HG02678 (cell line): Measurements from ENCODE around the gene RAB44.
A peak's percentile ranks its signal among the peaks of the same experiment; 100 is the strongest.
"Not testable (repeated sequence)": the region's sequence is repeated elsewhere in the genome, so short reads cannot be mapped to it uniquely, and the experiment has no call there.

Experiments
- ATAC-seq: cut with Tn5 transposase; IDR thresholded peaks from one replicate; pipeline ENCODE4 v1.9.1; 2021; ENCODE audit warnings: mild to moderate bottlenecking, moderate library complexity; ENCODE audit not compliant: unreplicated experiment

The RAB44 gene, protein sequence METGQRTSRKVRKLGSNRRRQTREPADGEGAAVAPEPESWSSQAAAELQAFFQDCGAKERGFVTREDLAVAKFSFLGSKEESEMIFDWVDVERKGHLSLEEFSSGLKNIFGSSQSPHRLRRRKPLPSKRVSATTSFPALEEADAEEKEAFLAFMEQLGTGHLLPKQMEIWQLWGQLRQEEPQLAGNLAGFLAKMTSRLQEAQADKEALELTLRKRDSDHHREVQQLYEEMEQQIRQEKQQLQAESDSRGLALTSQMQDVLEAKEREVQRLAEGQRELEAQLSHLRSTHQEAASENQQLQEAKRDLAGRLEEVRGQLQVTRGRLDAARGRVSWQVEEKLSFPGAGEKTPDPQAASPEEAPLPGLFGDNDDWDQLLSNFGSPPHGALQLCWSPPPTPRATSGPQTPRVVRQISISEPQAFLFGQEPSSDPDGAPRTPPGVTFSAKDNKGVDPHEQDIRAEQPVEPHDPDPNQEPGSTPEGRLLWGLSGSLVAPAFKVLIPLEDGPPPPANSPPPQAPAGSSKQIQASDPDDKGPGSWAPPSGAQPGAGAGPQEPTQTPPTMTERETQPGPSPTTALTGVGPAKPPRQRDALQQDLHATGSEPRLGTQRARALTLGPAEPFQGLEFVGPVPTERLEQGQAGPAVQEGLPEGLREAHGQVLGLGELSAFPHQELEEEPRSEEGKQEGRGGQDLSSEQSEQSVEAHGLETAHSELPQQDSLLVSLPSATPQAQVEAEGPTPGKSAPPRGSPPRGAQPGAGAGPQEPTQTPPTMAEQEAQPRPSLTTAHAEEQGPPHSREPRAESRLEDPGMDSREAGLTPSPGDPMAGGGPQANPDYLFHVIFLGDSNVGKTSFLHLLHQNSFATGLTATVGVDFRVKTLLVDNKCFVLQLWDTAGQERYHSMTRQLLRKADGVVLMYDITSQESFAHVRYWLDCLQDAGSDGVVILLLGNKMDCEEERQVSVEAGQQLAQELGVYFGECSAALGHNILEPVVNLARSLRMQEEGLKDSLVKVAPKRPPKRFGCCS

DNA sequence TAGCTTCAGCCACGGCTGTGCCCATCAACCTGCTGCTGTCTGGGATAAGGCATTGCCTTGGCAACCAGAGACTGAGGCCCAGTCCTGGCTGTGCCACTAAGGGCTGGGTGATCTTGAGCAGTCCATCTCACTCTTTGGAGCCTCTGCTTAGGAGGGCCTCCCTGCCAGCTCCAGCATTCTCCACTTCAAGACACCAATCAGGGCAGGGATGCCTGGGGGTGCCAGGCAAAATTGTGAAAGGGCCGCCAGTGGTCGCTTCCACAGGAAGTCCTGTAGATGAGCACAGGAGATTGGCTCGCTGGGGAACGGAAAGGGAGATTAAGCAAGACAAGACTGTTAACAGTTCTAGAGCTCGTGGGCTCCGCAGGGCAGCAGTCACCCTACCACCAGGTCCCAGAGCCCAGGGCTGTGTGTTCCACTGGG lies at the start of gene RAB44:
RAB44 (plus strand) TSS at position 346 of the 423 bp plus-strand sequence. CDS start 6,410 bp downstream, outside the sequence.
- ATAC-seq, result no peak

DNA sequence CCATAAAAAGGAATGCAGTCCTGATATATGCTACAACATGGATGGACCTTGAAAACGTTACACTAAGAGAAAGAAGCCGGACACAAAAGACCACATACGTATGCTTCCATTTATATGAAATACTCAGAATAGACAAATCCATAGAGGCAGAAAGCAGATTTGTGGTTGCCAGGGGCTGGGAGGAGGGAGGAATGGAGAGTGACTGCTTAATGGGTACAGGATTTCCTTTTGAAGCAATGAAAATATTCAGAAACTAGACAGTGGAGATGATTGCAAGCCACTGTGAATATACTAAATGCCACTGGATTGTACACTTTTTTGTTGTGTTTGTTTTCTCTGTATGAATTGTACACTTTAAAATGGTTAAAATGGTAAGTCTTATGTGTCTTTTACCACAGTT lies 48.5 kb upstream of the RAB44 start:
- no peak for ATAC-seq

DNA sequence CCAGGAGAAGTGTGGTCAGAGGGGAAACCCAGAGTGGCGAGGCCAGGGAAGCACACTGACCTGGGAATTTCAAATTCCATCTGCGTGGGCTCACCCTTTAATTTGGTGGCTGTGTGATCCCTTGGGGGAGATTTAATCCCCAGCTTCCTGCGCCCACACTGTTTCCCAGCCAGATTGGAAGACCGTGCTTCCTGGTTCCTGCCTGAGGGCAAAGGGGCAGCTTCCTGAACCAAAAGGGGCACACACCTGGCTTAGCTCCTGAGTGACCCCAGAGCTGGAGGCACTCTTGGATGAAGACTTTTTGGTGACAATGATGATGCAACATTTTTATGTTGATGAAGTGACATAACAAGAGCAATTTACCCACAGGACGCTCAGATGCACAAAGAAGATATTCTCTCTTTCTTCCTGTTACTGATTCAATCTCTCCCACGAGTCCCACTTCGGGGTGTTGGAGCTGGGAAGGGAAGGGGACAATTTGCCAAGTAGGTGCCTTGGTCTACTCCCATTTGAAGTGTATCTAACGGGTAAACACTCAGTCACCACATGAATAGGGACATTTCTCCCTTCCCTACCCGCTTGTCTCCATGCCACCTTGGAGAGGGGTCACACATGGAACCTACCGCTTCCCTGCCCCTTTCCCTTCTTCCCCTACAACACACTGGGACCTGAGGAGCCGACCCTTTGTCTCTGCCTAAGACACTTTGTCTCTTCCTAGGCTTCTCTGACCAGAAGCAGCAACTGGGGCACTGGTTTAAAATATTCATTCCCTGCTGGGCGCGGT lies 47.7 kb upstream of the RAB44 start:
- ATAC-seq, result no peak

DNA sequence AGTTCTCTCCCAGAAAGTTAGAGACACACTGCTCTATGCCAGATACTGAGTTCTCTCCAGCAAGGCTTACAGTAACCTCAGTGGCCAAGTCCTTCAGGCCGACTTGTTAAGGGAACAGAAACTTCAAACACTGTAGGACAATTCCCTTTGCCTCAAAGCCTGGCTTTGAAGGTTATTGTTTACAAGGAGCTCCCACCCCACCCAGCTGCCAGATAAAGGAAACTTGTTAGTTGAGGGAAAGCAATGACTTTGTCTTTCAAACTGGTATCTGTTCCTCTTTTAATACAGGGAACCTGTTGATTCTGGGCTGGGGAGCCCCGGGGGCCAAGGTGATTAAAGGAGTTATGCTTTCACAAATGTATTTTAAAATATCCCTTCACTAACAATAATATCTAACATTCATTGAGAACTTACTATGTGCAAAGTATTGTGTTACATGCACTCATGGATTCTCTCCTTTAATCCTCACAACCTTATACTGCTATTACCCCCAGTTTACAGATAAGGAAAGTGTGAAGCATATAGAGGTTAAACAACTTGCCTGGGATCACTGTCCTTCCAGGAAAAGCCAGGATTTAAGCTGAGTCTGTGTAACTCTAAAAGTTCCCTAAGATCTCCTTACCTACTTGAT lies 46.7 kb upstream of the RAB44 start:
- peak; percentile 69 for ATAC-seq

DNA sequence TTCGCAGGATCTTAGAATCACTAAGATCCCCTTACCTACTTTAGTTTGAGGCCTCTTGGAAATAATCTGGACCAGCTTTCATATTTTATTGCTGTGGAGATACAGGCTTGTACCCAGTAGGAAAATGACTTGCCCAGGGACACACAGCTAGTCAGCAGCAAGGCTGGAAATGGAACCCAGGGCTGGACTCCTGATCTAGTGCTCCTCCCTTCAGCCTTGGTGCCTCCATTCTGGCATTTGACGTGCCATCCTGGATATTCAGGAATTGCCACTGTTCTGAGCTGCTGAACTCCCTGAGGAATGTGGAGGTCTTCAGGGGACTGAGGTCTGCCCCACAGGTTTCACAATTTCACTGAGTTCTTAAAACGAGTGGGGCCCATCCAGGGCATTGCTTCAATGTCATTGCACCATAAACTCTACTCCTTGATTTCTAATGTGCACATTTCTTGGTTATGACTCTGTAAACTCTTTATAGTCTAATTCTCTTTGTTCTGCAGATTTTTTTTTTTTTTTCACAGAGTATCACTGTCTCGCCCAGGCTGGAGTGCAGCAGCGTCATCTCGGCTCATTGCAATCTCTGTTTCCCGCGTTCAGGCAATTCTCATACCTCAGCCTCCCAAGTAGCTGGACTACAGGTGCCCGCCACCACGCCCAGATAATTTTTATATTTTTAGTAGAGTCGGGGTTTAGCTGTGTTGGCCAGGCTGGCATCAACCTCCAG lies 45.8 kb upstream of the RAB44 start:
- no peak for ATAC-seq

DNA sequence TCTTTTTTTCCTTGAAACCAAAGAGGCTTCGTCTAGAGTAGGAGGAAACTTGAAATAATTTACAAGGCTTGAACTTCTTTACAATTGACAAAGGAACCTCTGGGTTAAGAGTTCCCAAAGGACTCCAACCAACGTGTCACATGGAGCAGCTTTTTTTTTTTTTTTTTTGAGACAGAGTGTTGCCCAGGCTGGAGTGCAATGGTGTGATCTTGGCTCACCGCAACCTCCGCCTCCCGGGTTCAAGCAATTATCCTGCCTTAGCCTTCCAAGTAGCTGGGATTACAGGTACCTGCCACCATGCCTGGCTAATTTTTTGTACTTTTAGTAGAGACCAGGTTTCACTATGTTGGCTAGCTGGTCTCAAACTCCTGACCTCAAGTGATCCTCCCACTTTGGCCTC lies 43.2 kb upstream of the RAB44 start:
- ATAC-seq, result not testable (repeated sequence)

DNA sequence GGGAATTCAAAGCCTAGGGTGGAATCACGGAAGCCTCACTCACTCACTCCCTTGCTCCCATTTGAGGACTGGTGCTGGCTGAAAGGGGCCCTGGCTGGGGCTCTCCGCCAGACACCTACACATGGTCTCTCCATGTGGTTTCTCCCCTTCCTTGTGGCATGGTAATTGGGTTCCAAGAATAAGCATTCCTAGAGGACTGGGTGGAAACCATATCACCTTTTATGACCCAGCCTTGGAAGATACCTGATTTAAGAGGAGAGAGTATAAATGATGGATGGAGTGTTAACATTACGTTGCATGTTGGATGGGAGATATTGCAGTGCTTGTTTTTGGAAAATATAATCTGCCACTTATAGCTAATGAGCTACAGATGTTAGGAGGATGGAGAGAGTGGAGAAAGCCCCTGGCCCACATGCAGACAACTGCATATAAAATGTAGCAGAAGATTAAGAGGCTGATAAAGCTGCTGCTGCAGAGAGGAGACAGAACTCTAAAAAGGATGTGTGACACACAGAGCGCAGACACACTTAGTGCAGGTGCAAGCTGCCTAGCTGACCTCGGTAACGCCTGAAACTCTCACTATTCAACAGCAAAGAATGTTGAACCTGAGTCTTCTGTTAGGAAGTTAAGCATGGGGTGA lies 42.4 kb upstream of the RAB44 start:
- no peak for ATAC-seq

DNA sequence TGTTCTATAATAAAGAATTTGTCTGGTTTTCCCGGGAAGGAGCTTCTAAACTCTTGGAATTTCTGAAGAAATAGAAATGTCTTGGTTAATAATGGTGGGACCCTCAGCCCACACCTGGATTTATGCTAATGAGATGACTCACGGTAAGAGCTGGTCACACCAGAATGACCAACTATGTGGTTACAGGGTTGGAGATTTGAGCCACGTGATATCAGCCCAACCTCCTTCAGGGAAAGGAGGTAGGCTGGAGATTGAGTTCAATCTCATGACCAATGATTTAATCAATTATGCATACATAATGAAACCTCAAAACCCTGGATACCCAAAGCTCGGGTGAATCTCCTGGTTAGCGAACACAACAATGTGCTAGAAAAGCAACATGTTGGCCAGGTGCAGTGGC lies 41.2 kb upstream of the RAB44 start:
- no peak for ATAC-seq

DNA sequence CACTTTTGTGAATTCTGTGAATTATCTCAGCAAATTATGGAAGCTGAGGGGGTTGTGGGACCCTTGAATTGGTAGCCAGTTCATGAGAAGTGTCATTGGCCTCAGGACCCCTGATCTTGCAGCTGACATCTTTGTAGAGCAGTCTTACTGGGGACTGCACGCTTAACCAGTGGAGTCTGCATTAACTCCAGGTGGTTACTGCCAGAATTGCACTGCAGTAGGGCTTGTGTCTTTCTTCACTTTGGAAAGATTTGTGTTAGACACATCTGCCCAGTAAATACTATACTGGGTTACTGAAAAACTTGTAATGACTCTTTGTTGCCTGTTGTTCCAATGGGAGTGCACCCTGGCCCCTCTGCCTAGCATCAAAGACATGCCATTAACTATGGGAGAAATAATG lies 40.4 kb upstream of the RAB44 start:
- no peak for ATAC-seq

DNA sequence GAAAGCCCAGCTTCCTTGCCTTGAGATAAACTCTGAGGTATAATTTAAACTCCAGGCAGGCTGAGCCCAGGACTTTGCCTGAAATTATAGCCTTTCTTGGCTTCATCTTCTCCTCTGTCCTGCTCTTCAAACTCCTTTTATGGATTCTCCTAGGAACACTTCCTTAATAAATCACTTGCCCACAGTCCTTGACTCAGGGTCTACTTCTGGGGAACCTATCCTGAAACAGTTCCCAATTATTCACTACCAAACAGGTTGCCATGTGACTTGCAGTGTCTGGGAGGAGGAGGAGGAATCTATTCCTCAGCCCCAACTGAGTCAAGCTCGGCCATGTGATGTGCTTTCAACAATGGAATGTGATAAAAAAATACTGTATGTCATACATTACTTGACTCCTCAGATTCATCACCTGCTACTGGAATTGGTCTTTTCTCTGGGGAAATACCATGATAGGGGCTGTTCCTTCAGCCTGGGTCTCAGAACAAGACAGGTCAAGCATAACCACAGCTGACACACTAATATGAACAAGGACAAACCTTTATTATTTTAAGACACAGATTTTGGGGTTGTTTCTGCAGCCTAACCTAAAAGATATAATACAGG lies 39.6 kb upstream of the RAB44 start:
- ATAC-seq, result no peak

DNA sequence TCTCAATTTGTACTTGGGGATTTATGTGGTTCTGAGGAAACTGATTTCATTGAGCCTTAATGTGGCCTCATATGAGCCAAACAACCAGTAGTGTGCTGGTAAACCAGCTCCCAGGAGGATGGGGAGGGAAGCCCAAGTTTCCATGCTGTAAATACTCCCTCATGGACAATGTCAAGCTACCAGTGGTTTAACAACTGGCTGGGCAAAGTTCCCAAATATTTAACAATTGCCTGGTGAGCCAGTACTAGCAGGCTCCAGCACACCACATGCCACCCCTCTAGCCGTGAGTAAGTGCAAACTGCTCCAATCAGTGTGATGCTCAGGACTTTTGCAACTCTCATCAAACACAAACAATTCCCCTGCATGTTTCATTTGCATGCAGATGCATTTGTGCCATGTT lies 38.4 kb upstream of the RAB44 start:
- no peak for ATAC-seq

DNA sequence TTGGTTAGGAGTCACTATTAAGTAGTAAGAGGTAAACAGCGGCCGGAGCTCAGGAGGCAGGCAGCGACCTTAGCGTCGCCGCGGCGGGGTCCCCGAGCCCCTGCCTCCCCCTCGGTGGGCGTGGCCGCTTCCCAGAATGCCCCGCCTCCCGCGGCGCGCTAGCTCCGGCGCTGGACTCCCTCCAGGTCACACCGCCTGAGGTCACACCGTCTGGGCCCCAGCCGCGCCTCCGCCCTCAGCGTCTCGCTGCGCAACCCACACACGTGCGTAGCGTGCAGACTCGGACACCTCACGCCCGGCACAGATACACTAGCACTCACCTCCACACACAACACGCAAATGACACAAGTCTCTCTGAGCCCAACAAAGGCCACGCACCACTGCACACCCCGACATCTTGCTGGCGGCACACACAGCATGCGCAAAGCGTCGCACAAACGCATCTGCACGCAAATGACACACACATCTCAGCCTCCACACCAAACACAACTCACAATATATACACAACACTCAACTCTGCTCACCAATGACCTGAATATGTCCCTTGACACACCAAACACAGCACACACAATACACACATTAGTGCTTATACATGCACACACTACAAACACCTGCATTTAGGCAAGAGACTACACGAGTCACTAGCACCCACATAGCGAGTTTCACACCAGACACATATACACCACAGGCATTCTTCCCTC lies 36.7 kb upstream of the RAB44 start:
- no peak for ATAC-seq

DNA sequence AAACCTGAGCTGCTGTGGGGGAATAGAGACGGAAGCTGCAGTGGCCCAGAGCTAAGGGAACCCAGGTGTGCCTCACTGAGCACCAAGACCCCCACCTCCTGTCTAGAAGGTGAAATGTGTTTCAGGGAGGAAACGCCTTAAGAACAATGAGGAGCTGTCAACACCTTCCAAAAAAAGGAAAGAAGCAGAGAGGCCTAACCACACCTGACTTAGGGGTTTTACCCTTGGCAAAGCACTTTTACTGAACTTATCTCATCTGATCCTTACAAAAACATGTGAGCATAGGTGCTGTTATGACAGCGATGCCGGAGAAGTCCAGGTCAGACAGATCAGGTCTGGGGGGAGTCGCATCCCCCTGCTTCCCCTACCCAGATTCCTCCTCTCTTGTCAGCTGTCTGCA lies 35.2 kb upstream of the RAB44 start:
- ATAC-seq, result no peak

DNA sequence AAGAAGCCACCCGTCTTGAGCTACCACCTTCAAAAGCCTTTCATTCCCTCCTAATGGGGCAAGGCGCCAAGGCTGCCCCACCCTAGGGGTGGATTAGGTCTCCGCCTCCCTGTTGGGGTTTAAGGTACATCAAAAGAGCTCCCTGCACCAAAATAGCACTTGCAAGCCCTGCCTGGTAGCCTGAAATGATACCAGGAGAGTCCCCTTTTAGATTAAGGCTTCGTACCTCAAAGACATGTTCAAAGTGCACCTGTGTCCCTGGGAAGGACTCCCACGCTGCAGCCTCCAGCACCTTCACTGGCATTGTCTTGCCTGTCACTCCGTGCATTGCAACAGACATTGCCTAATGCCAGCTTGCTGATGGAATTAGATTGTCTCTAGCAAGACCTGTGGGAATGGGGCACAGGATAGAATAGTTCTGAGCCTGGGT lies 34.8 kb upstream of the RAB44 start:
- ATAC-seq, result no peak

DNA sequence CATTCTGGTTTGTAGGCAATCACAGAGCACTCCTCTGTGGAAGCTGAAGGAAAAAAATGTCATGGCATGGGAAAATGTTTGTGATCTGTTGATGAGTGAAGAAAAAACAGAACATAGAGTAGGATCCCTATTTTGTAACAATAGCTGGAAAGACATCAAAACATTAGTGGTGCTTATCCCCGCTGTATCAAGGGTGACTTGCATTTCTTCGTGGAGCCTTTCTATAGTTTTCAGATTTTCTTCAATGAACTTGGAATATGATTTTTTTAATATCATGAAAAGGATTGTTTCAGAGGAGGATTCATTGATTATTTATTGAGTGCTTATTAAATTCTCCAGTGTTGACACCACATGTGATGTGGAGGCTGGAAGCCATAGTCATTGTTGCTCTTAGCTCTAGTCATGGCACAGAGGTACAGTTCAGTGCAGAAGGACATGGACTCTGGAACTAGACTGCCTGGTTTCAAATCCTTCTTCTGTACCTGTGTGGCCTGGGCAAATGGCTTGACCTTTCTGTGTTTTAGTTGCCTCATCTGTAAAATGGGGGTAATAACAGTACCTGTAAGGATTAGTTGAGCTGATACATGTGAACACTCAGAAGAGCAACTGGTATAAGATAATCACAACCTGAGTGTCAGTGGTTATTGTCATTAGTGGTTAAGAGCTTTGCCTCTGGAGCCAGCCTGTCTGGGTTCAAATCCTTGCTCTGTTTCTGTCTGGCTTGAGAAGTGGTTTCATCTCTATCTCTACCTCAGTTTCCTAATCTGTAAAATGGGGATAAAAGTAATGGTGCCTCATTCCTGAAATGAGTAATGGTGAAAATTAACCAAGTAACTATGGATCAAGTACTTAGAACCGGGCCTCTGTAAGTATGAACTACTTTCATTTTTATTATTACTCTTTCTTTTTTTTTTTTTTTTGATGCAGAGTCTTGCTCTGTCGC lies 33.9 kb upstream of the RAB44 start:
- ATAC-seq, result no peak

DNA sequence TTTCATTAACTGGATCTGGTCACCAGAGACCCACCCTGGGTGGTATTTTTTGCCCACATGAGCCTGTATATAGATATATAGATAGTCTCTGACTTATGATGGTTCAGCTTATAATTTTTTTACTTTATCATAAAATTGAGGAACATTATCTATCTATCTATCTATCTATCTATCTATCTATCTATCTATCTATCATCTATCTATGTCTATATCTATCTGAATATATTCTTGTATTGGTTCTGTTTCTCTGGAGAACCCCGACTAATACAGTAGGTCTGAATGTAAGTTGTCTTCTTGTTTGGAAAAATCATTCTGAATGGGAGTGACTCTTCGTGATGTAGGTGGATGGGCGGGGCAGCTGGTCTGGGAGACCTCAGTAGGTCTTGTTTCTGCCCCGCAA lies 32.4 kb upstream of the RAB44 start:
- no peak for ATAC-seq

DNA sequence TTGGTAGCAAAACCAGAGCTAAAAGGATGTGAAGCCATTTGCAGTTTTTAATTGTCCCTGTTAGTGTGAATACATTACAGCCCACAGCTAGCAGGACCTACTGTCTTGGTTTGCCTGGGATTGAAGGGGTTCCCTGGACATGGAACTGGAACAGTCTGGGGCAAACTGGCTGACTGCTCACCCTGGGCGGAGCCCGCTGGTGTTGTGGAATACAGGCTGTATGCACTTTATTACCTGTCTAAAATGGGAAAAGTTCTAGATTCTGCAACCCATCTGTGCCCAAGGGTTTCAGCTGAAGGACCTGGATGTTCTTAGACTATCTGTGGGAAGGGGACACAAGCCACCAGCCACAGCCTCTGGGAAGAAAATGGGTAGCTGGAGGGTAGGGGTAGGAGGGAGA lies 31.3 kb upstream of the RAB44 start:
- no peak for ATAC-seq
